Upper lobe of left lung (tissue), 4 donors: ENCODE data around the gene RUNX2.

Experiments
- EP300 ChIP-seq, 4 donors: sonication (generic); formaldehyde crosslinking; IDR thresholded peaks; one replicate each; pipeline ENCODE4 v1.5.1; 2017; ENCODE audit warnings: antibody characterized with exemption in 4 of 4, control low read depth in 2 of 4
- POLR2A ChIP-seq, 4 donors: fragments of 450-650 bp; IDR thresholded peaks; one replicate each; pipeline ENCODE4 v1.5.1; 2016 to 2017; ENCODE audit warnings: antibody characterized with exemption in 4 of 4, mild to moderate bottlenecking in 2 of 4
- POLR2AphosphoS5 ChIP-seq, 2 donors: sonication (generic); formaldehyde crosslinking; IDR thresholded peaks; one replicate each; pipeline ENCODE4 v1.5.1; 2017; ENCODE audit warnings: antibody characterized with exemption in 2 of 2
- TF ChIP-seq, protein P1 (sequence below), 6 experiments: fragments of 450-650 bp in 4 of 6; fragments of 200-600 bp in 2 of 6; sonication (generic) in 2 of 6; IDR thresholded peaks; one replicate each; pipeline ENCODE4 v1.5.1; 2016 to 2019; ENCODE audit warnings: antibody characterized with exemption in 6 of 6

DNA sequence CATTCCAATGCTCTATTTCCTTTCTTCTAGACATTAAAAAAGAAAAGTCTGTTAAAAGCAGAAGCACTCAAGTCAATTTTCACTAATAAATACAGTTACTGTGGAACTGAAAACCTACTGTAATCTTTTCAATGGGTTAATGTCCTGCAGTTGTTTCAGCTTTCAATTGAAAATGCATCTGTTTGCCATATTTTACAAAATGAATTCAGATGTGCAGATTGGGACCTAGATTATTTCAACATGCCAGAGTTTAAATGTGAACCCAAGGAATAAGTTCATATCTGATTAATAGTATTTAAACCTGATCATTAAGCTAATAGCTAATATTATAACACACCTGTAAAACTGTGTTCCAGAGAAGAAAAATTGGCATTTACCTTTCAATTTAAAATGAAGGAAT lies 39.9 kb downstream of the RUNX2 start:
- TF ChIP-seq, protein P1, sequence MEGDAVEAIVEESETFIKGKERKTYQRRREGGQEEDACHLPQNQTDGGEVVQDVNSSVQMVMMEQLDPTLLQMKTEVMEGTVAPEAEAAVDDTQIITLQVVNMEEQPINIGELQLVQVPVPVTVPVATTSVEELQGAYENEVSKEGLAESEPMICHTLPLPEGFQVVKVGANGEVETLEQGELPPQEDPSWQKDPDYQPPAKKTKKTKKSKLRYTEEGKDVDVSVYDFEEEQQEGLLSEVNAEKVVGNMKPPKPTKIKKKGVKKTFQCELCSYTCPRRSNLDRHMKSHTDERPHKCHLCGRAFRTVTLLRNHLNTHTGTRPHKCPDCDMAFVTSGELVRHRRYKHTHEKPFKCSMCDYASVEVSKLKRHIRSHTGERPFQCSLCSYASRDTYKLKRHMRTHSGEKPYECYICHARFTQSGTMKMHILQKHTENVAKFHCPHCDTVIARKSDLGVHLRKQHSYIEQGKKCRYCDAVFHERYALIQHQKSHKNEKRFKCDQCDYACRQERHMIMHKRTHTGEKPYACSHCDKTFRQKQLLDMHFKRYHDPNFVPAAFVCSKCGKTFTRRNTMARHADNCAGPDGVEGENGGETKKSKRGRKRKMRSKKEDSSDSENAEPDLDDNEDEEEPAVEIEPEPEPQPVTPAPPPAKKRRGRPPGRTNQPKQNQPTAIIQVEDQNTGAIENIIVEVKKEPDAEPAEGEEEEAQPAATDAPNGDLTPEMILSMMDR (IDR thresholded peaks at IDR 0.05) = no peak
- TF ChIP-seq POLR2AphosphoS5 (IDR thresholded peaks at IDR 0.05) = no peak
- no peak for TF ChIP-seq EP300 (IDR thresholded peaks at IDR 0.05)
- TF ChIP-seq POLR2A (IDR thresholded peaks at IDR 0.05) = no peak
